ENCODE measurements around the gene PCP2. TPM values are rescaled to one million over a fixed set of nuclear protein-coding genes. Genes with fewer than 3 reads are reported as not detected.

PCP2 gene
- total RNA-seq, 1 experiment from 2014 or later = not detected

DNA sequence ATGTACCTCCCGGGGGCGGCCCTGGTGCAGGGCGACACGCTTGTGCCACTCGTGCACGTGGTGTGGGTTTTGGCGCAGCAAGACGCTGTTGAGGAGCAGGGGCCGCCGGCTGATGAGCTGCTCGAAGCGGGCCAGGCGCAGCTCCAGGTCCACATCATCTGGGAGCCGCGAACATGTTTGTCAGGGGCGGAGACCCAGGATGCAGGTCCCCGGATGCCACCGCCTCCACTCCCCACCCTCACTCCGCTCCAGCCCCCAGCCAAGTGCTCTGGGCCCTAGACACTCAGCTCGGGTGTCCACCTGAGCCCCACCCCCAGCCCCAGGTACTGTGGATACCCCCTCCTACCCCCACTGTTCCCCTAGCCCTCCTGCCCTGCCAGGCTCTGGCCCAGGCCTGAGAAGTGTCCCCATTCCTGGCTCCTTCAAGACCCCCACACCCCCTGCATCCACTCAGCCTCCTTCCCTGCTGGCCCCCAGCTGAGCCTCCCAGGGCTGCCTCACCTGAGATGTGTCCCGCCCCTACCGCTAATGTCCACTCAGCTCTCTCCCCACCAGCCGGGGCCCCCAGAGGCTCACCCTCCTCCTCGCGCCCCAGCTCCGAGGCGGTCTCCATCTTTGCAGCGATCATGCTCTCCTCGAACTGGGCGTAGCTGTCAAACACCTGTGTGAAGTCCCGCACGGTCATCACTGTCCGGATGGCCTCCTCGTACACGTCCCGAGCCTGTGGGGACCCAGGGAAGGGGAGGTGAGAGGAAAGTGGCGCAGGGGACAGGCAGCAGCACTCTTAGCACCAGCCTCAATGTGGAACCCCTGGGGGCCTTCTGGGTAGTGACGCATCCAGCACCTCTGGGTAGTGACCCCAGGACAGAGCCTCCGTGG, 9.6 kb downstream of the PCP2 start:
- no peak for DNase-seq (ENCODE audit: low spot score)
- in situ Hi-C loops (cut with HindIII; ENCODE audit: low sequenced_read_pairs) = no loop called here

DNA sequence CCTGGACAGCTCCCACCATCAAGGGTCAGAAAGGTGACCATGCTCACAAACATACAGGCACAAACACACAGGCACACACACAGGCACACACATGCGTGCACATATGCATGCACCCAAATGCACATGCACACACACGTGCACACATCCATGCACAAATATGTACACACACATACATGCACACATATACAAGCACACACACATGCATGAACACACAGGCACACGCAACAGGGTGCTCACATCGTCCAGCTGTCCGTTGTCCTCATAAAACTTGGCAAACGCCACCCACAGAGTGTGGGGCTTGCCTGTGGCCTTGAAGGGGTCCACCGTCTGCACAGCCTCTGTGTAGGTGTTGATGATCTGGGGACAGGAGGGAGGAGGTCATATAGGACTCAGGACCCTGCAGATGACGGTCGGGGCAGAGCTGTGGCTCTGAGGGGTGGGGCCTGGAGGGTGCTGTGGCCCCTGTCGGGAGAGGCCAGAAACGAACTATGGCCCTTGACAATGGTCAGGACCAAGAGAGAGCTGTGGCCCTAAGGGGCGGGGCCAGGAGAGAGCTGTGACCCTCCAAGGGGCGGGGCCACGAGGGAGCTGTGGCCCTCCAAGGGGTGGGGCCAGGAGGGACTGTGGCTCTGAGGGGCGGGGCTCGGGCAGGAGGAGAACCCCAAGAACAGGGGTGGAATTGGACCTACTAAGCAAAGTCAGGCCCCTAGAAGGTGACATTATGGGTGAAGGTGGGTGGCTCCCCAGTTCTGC, 10.4 kb downstream of the PCP2 start:
- in situ Hi-C loops (cut with HindIII; ENCODE audit: low sequenced_read_pairs) = no loop called here
- no peak for DNase-seq (ENCODE audit: low spot score)

DNA sequence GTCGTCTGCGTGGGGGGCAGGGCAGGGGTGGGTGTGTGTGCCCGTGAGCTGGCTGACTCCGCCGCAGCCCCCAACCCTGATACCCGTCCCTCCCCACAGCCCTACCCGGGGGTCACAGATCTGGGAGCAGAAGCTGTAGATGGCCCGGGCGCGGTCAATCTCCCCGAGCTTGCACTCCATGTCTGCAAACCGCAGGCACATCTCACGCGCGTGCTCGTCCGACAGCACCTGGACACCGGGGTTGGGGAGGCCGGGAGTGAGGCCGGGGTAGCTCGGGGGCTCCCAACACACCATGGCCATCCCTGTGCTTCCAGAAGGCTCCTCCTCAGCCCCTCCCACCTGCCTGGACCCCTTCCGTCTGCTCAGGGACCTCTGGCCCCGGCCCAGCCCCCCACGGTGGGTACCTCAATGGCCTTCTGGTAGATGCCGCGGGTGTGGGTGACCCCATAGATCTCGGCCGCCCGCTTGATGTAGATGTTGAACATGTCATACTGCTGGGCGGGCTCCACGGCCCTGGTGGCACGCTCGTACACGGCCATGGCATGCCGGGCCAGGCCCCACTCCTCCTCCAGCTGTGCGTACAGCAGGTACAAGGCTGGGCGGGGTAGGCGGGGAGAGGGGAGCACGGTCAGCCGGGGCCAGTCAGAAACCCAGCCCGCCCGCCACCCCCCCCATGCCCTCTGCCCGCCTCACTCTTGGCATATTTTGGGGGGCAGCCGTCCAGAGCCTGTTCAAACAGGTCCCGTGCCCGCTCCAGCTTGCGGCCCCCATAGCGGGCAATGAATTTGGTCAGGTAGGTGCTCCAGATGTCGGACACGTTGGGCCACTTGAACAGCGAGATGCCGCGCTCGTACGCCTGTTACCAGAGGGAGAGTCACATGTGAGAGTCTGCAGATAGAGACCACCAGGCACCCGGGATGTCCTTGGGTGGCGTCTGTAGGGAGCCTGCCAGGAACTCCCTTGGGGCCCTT, 12.8 kb downstream of the PCP2 start:
- in situ Hi-C loops (cut with HindIII; ENCODE audit: low sequenced_read_pairs) = no loop called here

DNA sequence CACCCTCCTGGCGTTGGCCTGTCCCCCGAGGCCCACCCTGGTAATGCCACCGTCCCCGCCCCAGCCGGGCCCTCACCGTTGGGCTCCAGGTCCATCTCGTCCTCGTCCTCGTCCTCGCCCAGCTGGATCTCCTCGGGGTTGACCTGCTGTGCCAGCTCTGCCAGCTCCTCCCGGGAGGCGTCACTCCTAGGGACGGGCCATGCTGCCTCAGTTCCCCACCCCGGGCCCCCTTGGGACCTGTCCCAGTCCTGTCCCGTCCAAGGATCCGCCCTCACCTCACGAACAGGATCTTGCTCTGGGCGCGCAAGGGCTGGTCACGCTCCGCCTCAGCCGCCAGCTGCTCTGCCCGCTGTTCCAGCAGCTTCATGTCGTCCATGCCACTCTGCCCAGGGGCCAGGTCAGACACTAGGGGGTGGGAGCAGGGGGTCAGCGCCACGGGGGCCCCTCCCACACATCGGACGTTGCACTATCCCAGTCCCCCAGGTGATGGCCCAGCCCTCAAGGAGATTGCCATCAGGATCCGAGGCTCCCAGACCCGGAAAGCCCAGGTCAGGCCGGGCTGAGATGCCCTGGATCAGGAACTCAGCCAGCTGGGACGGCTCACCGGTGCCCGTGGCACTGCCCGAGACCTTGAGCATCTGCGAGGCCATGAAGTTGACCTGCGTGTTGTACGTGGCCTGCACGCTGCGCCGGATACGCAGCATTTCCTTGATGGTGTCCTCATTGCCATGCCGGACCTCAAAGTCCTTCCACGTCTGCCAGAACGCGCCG, 13.7 kb downstream of the PCP2 start:
- in situ Hi-C loops (cut with HindIII; ENCODE audit: low sequenced_read_pairs) = no loop called here
- DNase-seq (ENCODE audit: low spot score) = no peak

More for the DNA sequence above, 12.8 kb downstream of the PCP2 start:
- no peak for DNase-seq (ENCODE audit: low spot score)

DNA sequence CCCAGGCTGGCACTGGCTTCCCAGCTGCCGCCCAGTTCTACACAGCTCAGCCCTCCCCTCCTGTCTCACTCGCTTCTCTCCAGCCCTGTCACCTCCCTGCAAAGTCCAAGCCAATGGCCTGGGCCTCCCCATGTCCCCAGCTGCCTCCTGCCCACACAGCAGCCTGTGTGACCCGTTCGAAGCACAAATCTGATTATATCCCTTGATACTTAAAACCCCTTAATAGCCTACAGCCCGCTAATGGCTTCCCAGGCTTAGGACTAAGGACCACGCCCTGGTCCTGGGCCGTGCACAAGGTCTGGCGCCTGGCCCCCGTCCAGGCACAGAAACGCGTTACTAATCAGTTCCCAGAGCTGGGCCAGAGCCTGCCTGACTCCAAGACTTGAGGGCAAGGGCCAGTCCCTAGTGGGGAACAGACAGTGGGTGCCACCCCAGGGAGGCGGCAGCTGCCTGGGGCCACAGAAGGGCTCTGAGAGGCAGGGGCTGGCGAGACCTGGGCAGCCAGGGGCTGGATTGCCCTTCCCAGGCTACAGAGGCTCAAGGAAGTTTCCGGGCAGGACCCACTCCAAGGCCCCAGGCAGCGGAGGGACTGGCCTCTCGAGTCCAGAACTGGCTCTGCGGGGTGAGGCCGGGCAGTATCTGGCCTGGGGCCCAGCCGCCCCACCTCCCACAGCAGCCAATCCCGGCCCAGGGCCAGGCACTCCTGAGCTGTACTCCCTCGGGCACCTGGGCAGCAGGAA, 14.6 kb downstream of the PCP2 start:
- no peak for DNase-seq (ENCODE audit: low spot score)
- in situ Hi-C loops (cut with HindIII; ENCODE audit: low sequenced_read_pairs) = no loop called here

DNA sequence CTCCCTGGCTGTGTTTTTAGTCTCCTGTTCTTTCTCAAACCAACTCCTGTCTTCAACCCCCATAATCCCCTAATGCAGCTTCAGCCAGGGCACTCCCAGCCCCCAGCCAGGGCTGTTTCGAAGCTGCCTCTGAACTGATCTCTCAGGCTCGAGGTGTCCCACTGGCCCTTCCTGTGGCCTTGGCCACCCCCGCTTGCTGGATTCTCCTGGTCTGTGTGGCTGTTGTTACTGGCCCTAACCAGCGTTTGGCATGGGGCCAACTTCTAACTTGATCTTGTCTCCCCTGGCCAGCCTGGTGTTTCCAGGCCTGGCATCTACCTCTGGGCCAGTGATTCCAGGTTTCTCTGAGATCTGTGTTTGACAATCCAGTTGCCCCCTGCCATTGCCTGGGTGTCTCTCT, 15.2 kb downstream of the PCP2 start:
- in situ Hi-C loops (cut with HindIII; ENCODE audit: low sequenced_read_pairs) = no loop called here
- peak; percentile 23 for DNase-seq (ENCODE audit: low spot score)

DNA sequence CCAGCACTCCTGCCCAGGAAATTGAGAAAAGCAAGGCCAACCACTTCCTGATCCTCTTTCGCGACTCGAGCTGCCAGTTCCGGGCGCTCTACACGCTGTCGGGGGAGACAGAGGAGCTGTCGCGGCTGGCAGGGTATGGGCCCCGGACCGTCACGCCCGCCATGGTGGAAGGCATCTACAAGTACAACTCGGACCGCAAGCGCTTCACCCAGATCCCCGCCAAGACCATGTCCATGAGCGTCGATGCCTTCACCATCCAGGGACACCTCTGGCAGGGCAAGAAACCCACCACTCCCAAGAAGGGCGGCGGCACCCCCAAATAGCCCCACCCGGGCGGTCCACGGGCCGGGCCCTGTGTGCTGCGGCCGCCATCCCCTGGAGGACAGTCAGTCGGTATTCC, 15.8 kb downstream of the PCP2 start:
- no peak for DNase-seq (ENCODE audit: low spot score)
- in situ Hi-C loops (cut with HindIII; ENCODE audit: low sequenced_read_pairs) = no loop called here

DNA sequence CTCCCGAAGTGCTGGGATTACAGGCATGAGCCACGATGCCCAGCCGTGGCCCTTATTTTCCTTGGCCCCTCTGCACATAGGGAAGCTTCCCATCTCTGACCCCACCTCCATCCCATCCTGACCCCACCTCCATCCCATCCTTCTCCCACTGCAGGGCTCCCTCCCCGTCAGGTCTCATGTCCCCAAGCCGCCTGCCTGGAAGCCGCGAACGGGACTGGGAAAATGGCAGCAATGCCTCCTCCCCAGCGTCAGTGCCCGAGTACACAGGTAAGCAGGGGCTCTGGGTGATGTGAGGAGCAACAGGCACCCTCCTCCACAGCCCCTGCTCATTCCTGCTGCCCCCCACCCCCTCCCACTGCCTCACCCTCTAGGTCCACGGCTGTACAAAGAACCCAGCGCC, 16.3 kb downstream of the PCP2 start:
- in situ Hi-C loops (cut with HindIII; ENCODE audit: low sequenced_read_pairs) = no loop called here
- DNase-seq (ENCODE audit: low spot score) = no peak

DNA sequence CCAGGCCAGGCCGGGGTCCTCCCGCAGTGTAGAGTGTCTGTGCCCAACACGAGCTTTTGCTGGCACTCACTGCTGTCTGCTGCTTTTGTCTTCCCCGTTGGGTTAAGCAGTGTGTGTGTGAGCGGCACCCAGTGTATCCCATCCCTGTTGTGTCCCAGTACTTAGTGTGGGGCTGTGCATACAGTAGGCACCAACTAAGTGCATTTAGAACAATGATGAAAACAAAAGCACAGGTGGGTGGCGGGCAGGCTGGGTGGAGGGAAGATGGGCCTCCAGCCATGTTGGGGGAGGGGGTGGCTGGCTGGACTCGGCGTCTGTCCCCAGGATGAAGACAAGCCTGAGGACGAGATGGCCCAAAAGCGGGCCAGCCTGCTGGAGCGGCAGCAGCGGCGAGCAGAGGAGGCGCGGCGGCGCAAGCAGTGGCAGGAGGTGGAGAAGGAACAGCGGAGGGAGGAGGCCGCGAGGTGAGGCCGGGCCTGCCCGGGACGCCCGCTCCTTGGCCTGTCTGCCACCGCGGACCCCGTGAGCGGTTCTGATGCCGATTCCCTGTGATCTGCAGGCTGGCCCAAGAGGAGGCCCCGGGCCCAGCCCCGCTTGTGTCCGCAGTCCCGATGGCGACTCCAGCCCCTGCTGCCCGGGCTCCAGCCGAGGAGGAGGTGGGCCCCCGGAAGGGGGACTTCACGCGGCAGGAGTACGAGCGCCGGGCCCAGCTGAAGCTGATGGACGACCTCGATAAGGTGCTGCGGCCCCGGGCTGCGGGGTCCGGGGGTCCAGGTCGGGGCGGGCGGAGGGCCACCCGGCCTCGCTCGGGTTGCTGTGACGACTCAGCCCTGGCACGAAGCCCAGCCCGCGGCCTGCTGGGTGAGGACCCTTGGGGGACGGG, 18.4 kb downstream of the PCP2 start:
- no peak for DNase-seq (ENCODE audit: low spot score)
- in situ Hi-C loops (cut with HindIII; ENCODE audit: low sequenced_read_pairs) = no loop called here

DNA sequence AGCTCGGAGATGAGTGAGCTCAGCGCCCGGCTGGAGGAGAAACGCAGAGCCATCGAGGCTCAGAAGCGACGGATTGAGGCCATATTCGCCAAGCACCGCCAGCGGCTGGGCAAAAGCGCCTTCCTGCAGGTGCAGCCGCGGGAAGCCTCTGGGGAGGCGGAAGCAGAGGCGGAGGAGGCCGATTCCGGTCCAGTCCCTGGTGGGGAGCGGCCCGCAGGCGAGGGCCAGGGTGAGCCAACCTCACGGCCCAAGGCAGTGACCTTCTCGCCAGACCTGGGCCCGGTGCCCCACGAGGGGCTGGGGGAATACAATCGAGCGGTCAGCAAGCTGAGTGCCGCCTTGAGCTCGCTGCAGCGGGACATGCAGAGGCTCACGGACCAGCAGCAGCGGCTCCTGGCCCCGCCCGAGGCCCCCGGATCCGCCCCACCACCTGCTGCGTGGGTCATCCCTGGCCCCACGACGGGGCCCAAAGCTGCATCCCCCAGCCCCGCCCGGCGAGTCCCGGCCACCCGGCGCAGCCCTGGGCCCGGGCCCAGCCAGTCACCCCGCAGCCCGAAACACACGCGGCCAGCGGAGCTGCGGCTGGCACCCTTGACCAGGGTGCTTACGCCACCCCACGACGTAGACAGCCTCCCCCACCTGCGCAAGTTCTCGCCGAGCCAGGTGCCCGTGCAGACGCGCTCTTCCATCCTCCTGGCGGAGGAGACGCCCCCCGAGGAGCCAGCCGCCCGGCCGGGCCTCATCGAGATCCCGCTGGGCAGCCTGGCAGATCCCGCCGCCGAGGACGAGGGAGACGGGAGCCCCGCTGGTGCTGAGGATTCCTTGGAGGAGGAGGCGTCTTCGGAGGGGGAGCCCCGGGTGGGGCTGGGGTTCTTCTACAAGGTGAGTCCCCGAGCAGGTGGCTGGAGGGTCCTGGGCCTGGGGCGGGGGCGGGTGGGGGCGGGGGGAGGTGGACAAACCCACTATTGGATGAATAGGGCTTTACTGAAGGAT, 20.9 kb downstream of the PCP2 start:
- no peak for DNase-seq (ENCODE audit: low spot score)
- in situ Hi-C loops (cut with HindIII; ENCODE audit: low sequenced_read_pairs) = no loop called here

DNA sequence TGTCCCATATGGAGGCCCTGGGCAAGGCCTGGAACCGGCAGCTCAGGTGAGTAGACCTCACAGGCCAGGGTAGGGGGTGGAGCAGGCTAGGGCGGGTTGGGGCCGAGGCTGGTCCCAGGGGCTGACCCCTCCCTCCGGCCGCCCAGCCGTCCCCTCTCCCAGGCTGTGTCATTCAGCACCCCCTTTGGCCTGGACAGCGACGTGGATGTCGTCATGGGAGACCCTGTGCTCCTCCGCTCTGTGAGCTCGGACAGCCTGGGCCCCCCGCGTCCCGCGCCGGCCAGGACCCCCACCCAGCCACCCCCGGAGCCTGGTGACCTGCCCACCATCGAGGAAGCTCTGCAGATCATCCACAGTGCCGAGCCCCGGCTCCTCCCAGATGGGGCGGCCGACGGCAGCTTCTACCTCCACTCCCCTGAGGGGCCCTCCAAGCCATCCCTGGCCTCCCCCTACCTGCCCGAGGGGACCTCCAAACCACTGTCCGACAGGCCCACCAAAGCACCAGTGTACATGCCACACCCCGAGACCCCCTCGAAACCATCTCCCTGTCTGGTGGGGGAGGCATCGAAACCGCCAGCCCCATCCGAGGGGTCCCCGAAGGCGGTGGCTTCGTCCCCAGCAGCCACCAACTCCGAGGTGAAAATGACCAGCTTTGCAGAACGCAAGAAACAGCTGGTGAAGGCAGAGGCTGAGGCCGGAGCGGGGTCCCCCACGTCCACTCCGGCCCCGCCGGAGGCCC, 21.8 kb downstream of the PCP2 start:
- no peak for DNase-seq (ENCODE audit: low spot score)
- in situ Hi-C loops (cut with HindIII; ENCODE audit: low sequenced_read_pairs) = no loop called here

DNA sequence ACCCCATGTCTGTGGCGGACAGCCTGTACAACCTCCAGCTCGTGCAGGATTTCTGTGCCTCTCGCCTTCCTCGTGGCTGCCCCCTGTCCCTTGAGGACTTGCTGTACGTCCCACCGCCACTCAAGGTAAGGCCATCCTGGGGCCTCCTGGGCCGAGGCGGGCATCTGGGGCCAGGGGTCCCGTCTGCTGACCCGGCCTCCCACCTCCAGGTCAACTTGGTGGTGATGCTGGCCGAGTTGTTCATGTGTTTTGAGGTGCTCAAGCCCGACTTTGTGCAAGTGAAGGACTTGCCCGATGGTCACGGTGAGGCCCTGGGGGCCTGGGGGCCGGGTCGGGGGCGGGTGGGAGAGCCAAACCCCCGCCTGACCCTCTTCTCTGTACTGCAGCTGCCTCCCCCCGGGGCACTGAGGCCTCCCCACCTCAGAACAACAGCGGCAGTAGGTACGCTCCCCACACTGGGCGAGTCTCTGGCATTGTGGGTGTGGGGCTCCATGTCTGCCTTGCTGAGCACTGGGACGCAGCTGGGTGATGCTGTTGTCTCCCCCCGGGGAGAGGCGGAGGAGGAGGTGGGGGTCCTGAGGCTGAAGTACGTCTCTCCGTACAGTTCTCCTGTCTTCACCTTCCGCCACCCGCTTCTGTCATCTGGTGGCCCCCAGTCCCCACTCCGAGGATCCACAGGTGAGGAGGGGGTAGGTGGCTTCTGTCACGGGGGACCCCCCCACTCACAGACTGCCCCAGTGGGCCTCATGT, 22.9 kb downstream of the PCP2 start:
- in situ Hi-C loops (cut with HindIII; ENCODE audit: low sequenced_read_pairs) = no loop called here

DNA sequence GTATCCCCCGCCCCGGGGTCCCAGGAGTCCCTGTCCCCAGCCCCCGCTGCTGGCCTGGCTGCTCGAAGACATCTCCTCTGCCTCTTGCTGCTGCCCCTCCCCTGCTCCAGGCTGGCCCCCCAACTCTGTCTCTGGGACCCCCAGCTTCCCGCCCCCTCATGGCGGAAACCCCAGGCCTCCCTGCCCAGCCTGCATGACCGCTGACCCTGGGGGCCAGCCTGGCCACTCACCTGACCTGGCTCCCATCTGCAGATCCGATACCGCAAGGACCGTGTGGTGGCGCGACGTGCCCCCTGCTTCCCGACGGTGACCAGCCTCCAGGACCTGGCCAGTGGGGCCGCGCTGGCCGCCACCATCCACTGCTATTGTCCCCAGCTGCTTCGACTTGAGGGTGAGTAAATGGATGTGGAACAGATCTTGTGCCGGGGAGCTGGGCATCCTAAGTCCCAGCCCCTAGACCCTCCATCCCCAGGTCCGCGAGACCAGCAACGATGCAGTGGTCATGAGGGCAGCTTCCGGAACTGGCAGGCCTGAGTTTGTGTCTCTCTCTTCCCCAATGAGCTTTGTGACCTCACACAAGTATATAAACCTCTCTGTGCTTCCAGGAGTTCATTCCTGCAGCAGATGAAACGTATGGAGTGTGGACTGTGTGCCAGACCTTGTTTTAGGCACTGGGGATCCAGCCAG, 25.5 kb downstream of the PCP2 start:
- in situ Hi-C loops (cut with HindIII; ENCODE audit: low sequenced_read_pairs) = no loop called here

More for the DNA sequence above, 22.9 kb downstream of the PCP2 start:
- DNase-seq (ENCODE audit: low spot score) = no peak

DNA sequence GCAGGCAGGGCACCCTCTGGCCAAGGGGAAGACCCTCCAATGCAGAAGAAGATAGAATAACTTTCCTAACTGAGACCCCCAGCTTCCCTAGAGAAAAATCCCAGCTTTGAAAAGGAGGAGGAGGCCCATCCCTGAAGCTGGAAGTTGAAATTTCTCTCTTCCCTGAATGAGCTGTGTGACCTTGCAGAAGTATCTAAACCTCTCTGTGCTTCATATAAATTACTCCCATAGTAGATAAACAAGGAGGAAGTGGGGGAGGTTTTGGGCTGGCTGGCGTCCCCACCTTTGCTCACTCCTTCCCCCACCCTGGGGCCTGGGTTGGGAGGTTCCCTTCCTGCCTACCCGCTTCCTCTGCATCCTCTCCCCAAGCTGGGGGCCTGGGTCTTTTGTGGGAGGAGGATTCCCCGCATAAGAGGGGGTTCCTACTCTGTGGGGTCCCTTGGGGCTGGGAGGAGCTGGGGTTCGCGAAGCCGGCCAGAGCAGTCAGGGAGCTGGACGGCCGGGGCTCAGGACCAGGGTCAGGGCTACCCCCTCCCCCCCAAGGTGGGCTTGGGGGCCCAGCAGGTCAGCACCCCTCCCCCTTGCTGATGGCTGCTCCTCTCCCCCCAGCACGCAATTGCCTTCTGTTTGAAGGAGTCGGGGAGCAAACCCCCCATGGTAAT, 26.2 kb downstream of the PCP2 start:
- in situ Hi-C loops (cut with HindIII; ENCODE audit: low sequenced_read_pairs) = no loop called here
- DNase-seq (ENCODE audit: low spot score) = no peak

More for the DNA sequence above, 25.5 kb downstream of the PCP2 start:
- DNase-seq (ENCODE audit: low spot score) = no peak

Measured in G401 (cell line).